HCT116 (cell line): Measurements from ENCODE around the gene SMIM11. TPM values are rescaled to one million over a fixed set of nuclear protein-coding genes. Genes with fewer than 3 reads are reported as not detected.

Source experiments
- ATAC-seq: fragments of 200-7000 bp; cut with Tn5 transposase; 2 replicates; pipeline ENCODE4 v1.9.1; 2020; ENCODE audit warnings: mild to moderate bottlenecking, moderate library complexity
- BruUV-seq: library from RNA; stranded (reverse); fragments of 400-500 nt; replicated peaks from 2 replicates; lab custom pipeline; 2021; lab: Mats Ljungman, UMichigan
- CTCF ChIA-PET: fragments of 300-600 bp; sonication (Branson Sonifier 250); formaldehyde crosslinking; loops from one replicate; lab custom pipeline; 2021; ENCODE audit warnings: antibody characterized with exemption; lab: Charles Lee
- POLR2A ChIA-PET: fragments of 300-600, 350-600 bp; sonication (Branson Sonifier 250); formaldehyde crosslinking; loops from one replicate; lab custom pipeline; 2021; ENCODE audit warnings: antibody characterized with exemption; lab: Charles Lee
- RAD21 ChIA-PET, 2 experiments: fragments of 300-600 bp; sonication (Branson Sonifier 250); formaldehyde crosslinking; loops; one replicate each; lab custom pipeline; 2023; ENCODE audit warnings: low total read pairs in 2 of 2; ENCODE audit not compliant: uncharacterized antibody in 2 of 2, unreplicated experiment in 2 of 2, low non-redundant PET in 1 of 2; lab: Charles Lee
- DNase-seq: peaks from one replicate; pipeline ENCODE4 v3.0.0-alpha.2; 2010; ENCODE audit warnings: low read depth, low spot score
- H2AFZ ChIP-seq: fragments of 200-600 bp; shearing (Covaris generic), sonication (generic); 2 replicates; pipeline ENCODE4 v1.6.1; 2017; ENCODE audit warnings: low read depth, mixed run types, mixed read lengths, antibody characterized with exemption, low read length; ENCODE audit not compliant: poor library complexity, severe bottlenecking
- H3K27ac ChIP-seq: 2 replicates; pipeline ENCODE4 v1.5.1; 2012; ENCODE audit warnings: low read depth, low read length
- H3K27me3 ChIP-seq: fragments of 200-600 bp; sonication (generic); 2 replicates; pipeline ENCODE4 v1.6.1; 2016; ENCODE audit warnings: mixed run types, low read length, mixed read lengths; ENCODE audit not compliant: insufficient read depth
- H3K36me3 ChIP-seq, 2 experiments: fragments of 200-500 bp in 1 of 2; fragments of 200-600 bp in 1 of 2; sonication (Bioruptor generic) in 1 of 2; sonication (generic) in 1 of 2; 2 replicates each; pipeline versions ENCODE4 v1.5.1 to v1.6.1; 2014 to 2016; ENCODE audit warnings: low read length in 2 of 2, inconsistent platforms in 1 of 2, mixed read lengths in 1 of 2, mixed run types in 1 of 2; ENCODE audit not compliant: insufficient read depth in 2 of 2, control insufficient read depth in 1 of 2
- H3K4me1 ChIP-seq, 2 experiments: fragments of 200-600 bp in 1 of 2; sonication (generic) in 1 of 2; 2 replicates each; pipeline versions ENCODE4 v1.5.1 to v1.6.1; 2012 to 2017; ENCODE audit warnings: low read length in 2 of 2, inconsistent platforms in 1 of 2, mild to moderate bottlenecking in 1 of 2, mixed read lengths in 1 of 2, mixed run types in 1 of 2, moderate library complexity in 1 of 2; ENCODE audit not compliant: insufficient read depth in 2 of 2, control insufficient read depth in 1 of 2
- H3K4me2 ChIP-seq: fragments of 200-600 bp; sonication (generic); 2 replicates; pipeline ENCODE4 v1.6.1; 2017; ENCODE audit warnings: mixed run types, low read length, mixed read lengths
- H3K4me3 ChIP-seq, 2 experiments: fragments of 200-600 bp in 1 of 2; sonication (generic) in 1 of 2; replicated peaks in 1 of 2; 2 replicates each; pipeline ENCODE4 v1.5.1; 2011 to 2016; ENCODE audit warnings: low read length in 2 of 2, control low read depth in 1 of 2, low read depth in 1 of 2, mild to moderate bottlenecking in 1 of 2, mixed read lengths in 1 of 2, mixed run types in 1 of 2
- H3K79me2 ChIP-seq: fragments of 200-600 bp; sonication (generic); 2 replicates; pipeline ENCODE4 v1.6.1; 2017; ENCODE audit warnings: mild to moderate bottlenecking, mixed run types, low read length, moderate library complexity, mixed read lengths; ENCODE audit not compliant: insufficient read depth
- H3K9ac ChIP-seq: fragments of 200-600 bp; sonication (generic); 2 replicates; pipeline ENCODE4 v1.6.1; 2016; ENCODE audit warnings: low read length, mixed read lengths
- H3K9me2 ChIP-seq: fragments of 200-600 bp; sonication (generic), shearing (Covaris generic); 2 replicates; pipeline ENCODE4 v1.6.1; 2017; ENCODE audit warnings: mixed run types, mild to moderate bottlenecking, moderate library complexity; ENCODE audit not compliant: insufficient read depth
- H3K9me3 ChIP-seq, 2 experiments: fragments of 200-500 bp in 1 of 2; fragments of 200-600 bp in 1 of 2; sonication (Bioruptor generic) in 1 of 2; sonication (generic) in 1 of 2; 2 replicates each; pipeline ENCODE4 v1.6.1; 2014 to 2017; ENCODE audit warnings: low read length in 2 of 2, mixed read lengths in 2 of 2, inconsistent platforms in 1 of 2, low read depth in 1 of 2, mild to moderate bottlenecking in 1 of 2, mixed run types in 1 of 2, moderate library complexity in 1 of 2; ENCODE audit not compliant: control insufficient read depth in 1 of 2, insufficient read depth in 1 of 2
- H4K20me1 ChIP-seq: fragments of 200-600 bp; sonication (generic), shearing (Covaris generic); 2 replicates; pipeline ENCODE4 v1.6.1; 2017; ENCODE audit warnings: mixed run types, mild to moderate bottlenecking, moderate library complexity; ENCODE audit not compliant: insufficient read depth
- CEBPB ChIP-seq: IDR thresholded peaks from 2 replicates; pipeline ENCODE4 v1.6.1; 2012; ENCODE audit warnings: low read depth
- EGR1 ChIP-seq: IDR thresholded peaks from 2 replicates; pipeline ENCODE4 v1.6.1; 2012; ENCODE audit warnings: low read depth
- EZH2 ChIP-seq: fragments of 200-600 bp; sonication (generic); IDR thresholded peaks from 2 replicates; pipeline ENCODE4 v1.6.1; 2017; ENCODE audit warnings: antibody characterized with exemption, mixed run types
- FOSL1 ChIP-seq: IDR thresholded peaks from 2 replicates; pipeline ENCODE4 v1.6.1; 2012; ENCODE audit warnings: low read depth
- POLR2AphosphoS5 ChIP-seq: IDR thresholded peaks from 2 replicates; pipeline ENCODE4 v1.6.1; 2011; ENCODE audit warnings: mild to moderate bottlenecking, low read depth, low read length, moderate library complexity
- SRF ChIP-seq: IDR thresholded peaks from 2 replicates; pipeline ENCODE4 v1.6.1; 2012; ENCODE audit warnings: low read depth
- intact Hi-C: fragments of 100-400 bp; cut with micrococcal nuclease; formaldehyde crosslinking; loops from 2 replicates; pipeline ENCODE4 v1.10.0; 2022
- total RNA-seq: library from RNA; stranded (reverse); gene quantifications from one replicate; pipeline ENCODE4 v1.2.1, GENCODE V29; 2021; ENCODE audit not compliant: unreplicated experiment
- TF ChIP-seq, protein P1 (sequence below): IDR thresholded peaks from 2 replicates; pipeline ENCODE4 v1.6.1; 2012

Gene SMIM11
- total RNA-seq, 1 experiment from 2014 or later: 18.9 TPM

DNA sequence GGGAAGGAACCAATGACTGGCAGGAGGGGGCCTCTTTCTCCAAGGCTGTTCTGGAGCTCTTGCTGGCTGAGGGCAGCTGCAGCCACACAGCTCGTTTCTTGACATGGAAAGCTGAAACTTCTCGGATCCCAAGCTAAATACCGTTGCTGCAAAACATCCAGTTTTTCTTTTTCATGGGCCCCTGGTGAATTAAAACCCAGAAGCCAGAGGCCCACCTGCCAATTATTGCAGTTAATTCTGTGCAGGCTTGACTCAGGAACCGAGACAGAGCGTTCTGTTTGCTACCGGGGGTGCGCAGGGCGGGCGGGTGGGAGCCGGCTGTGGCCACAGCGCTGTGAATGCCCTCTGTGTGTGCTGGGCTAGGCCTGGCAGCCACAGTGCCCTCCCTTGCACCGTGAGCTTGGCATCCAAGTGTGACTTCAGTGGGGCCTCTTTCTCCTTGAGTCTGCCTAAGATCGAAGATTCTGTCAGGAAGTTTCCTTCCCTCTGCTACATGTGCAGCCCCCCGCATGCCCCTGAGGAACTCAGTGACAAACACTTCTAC, 31.4 kb upstream of the SMIM11 start:
- Histone ChIP-seq H3K79me2 (no peaks in the 10 kb centered on the region), H3K27ac (no peak overlapping the region), H2AFZ (no peak overlapping the region), H3K4me1 (peaks cover 0 to 4% of the 10 kb centered on the region in 2 experiments; a peak in 1 of 4 replicates), H3K9me2 (no peaks in the 10 kb centered on the region), H3K4me2 (no peak overlapping the region), H3K9me3 (no peaks in the 10 kb centered on the region), H3K27me3 (no peaks in the 10 kb centered on the region), H4K20me1 (no peaks in the 10 kb centered on the region), H3K4me3 (no peak overlapping the region), H3K36me3 (no peaks in the 10 kb centered on the region), H3K9ac (no peak overlapping the region)
- ChIA-PET POLR2A (no interaction called here), RAD21 (interaction anchor here in 1 of 2 experiments (0.6 kb wide), 1 partner anchor 388 kb away, joined by 5 read pairs; no protein-coding TSS in a partner anchor), CTCF (interaction anchor here (0.6 kb wide), 1 partner anchor 758 kb away, joined by 3 read pairs; no protein-coding TSS in a partner anchor)
- intact Hi-C loops: no loop called here
- no peak for DNase-seq
- BruUV-seq: no TSS peak
- no peak for TF ChIP-seq EGR1
- no peak for ATAC-seq

DNA sequence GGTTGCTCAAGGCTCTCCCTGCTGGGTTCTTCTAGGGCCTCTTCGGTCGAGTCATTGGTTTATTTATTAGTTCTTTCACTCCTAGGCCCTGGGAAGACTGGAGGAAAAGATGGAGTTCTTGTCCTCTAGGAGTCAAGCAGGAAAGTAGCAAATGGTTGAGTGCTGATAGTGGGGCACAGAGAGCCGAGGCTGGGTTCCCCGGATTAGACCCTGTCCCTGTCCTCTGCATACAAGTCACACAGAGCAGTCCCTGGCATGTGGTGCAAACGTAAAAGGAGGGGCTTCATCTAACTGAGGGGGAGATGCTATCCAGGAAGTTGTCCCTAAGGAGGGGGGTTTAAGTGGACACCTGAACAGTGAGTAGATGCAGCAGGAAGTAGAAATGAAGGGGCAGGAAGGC, 30.7 kb upstream of the SMIM11 start:
- Histone ChIP-seq H3K9ac (no peak overlapping the region), H3K36me3 (no peaks in the 10 kb centered on the region), H3K4me3 (no peak overlapping the region), H4K20me1 (no peaks in the 10 kb centered on the region), H3K79me2 (no peaks in the 10 kb centered on the region), H3K4me1 (peaks cover 0 to 4% of the 10 kb centered on the region in 2 experiments; a peak in 1 of 4 replicates), H3K4me2 (no peak overlapping the region), H2AFZ (no peak overlapping the region), H3K27ac (no peak overlapping the region), H3K27me3 (no peaks in the 10 kb centered on the region), H3K9me3 (no peaks in the 10 kb centered on the region), H3K9me2 (no peaks in the 10 kb centered on the region)
- intact Hi-C loops: no loop called here
- DNase-seq (no peak), ATAC-seq (no peak)
- no peak for TF ChIP-seq SRF
- TF ChIP-seq EZH2: no peak
- TF ChIP-seq POLR2AphosphoS5: no peak
- TF ChIP-seq, protein P1, sequence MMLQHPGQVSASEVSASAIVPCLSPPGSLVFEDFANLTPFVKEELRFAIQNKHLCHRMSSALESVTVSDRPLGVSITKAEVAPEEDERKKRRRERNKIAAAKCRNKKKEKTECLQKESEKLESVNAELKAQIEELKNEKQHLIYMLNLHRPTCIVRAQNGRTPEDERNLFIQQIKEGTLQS: no peak
- TF ChIP-seq CEBPB: no peak
- no peak for TF ChIP-seq FOSL1
- BruUV-seq: no TSS peak
- ChIA-PET POLR2A (no interaction called here), RAD21 (no interaction called here), CTCF (no interaction called here)
